ENCODE data around the gene AGBL2.

GRCh38 chr11:47641600-47642098 lies 73.5 kb downstream of the AGBL2 start:
- TF ChIP-seq CTCF (IDR thresholded peaks at IDR 0.05) = no peak
- no peak for TF ChIP-seq POLR2A (IDR thresholded peaks at IDR 0.05)

Data from lower leg skin (tissue), 3 donors.